HUES6 (cell line): ENCODE data around the gene VMP1.
A peak's percentile ranks its signal among the peaks of the same experiment; 100 is the strongest.

Experiments used
- H3K27ac ChIP-seq: 2 replicates; pipeline ENCODE4 v1.7.0; 2013; ENCODE audit warnings: low read depth, mild to moderate bottlenecking, low read length, inconsistent platforms
- H3K27me3 ChIP-seq: 2 replicates; pipeline ENCODE4 v1.6.1; 2013; ENCODE audit warnings: low read length; ENCODE audit not compliant: control insufficient read depth, insufficient read depth
- H3K36me3 ChIP-seq: 2 replicates; pipeline ENCODE4 v1.6.1; 2013; ENCODE audit warnings: low read length; ENCODE audit not compliant: control insufficient read depth, insufficient read depth
- H3K4me1 ChIP-seq: 2 replicates; pipeline ENCODE4 v1.6.1; 2013; ENCODE audit warnings: low read length; ENCODE audit not compliant: control insufficient read depth, insufficient read depth
- H3K4me3 ChIP-seq: 2 replicates; pipeline ENCODE4 v1.5.1; 2013; ENCODE audit warnings: low read depth, low read length
- H3K9ac ChIP-seq: one replicate; pipeline ENCODE4 v1.6.1; 2013; ENCODE audit warnings: mild to moderate bottlenecking, low read length
- H3K9me3 ChIP-seq: 2 replicates; pipeline ENCODE4 v1.6.1; 2013; ENCODE audit warnings: low read depth, low read length; ENCODE audit not compliant: control insufficient read depth, insufficient read depth

Gene VMP1

DNA sequence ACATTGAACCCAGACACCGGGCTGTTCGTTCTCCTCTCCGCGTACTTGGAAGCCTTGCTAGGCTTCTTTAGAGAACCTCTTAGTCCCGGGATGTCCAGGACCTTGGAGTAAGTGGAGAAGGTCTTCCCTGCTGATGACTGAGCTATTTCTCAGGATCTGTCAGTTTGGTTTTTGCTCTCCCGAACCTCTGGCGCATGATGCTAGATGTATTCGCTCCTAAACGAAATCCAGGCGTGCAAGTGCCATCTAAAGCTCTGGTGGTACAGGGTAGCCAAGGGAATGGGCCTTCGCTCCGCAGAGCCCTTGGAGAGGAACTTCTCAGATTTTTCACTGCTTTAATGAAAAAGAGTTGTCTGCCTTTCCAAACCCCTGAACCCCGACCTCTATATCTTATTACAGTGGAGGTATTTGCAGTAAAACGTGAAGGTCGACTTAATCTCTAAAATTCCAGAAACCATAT lies 547 bp downstream of the VMP1 start:
- peak overlapping the region; percentile 15; the same call in 1 of the 2 replicates for H3K27ac ChIP-seq

DNA sequence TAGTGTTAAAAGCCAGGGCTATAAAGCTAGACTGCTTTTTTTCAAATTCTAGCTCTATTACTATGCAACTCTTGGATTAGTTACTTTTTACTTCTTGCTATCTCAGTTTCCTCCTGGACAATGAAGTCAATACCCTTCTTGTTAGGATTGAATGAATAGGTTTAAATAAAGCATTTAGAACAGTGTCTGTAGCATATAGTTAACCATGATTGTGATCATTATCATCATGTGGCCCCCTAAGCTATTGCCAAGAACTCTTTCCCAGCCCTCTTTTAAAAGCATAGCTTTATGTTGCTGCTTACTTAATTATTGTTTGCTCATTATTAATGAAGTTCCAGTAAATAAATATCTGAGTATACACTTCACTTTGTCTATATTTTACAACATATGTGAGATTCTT lies 4.5 kb downstream of the VMP1 start:
- no peak overlapping the region for H3K27ac ChIP-seq
- H3K9me3 ChIP-seq: no peaks in the 10 kb centered on the region
- H3K9ac ChIP-seq: no peak overlapping the region
- no peaks in the 10 kb centered on the region for H3K36me3 ChIP-seq
- H3K27me3 ChIP-seq: no peaks in the 10 kb centered on the region
- H3K4me1 ChIP-seq: peaks cover 6% of the 10 kb centered on the region; the same call in 1 of the 2 replicates
- H3K4me3 ChIP-seq: no peak overlapping the region

More for the DNA sequence above, 547 bp downstream of the VMP1 start:
- peak overlapping the region; percentile 91 for H3K4me3 ChIP-seq
- H3K9me3 ChIP-seq: no peaks in the 10 kb centered on the region
- H3K36me3 ChIP-seq: peaks cover 3% of the 10 kb centered on the region; the same call in 1 of the 2 replicates
- H3K9ac ChIP-seq: peak overlapping the region; percentile 95
- no peaks in the 10 kb centered on the region for H3K27me3 ChIP-seq
- H3K4me1 ChIP-seq: peaks cover 10% of the 10 kb centered on the region; the same call in 1 of the 2 replicates

DNA sequence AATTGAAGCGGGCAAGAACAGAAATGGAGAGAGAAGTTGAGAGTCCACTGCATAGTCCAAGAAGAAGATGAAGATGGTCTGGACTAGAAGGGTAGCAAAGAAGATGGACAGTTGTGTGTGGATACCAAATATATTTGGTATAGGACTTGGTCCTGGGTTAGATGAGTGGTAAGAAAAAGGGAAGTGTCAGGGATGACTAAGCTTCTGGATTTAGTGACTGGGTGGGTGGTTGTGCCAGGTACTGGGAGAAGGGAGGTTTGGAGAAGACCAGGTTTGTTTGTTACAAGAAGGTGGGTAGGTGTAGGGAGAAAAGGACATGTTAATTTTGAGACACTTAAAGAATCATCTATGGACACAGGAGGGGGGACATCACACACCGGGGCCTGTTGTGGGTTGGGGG lies 5.4 kb downstream of the VMP1 start:
- Histone ChIP-seq H3K4me1 (peaks cover 6% of the 10 kb centered on the region; the same call in 1 of the 2 replicates), H3K4me3 (no peak overlapping the region), H3K27ac (no peak overlapping the region), H3K27me3 (no peaks in the 10 kb centered on the region), H3K9ac (no peak overlapping the region), H3K36me3 (no peaks in the 10 kb centered on the region), H3K9me3 (no peaks in the 10 kb centered on the region)

DNA sequence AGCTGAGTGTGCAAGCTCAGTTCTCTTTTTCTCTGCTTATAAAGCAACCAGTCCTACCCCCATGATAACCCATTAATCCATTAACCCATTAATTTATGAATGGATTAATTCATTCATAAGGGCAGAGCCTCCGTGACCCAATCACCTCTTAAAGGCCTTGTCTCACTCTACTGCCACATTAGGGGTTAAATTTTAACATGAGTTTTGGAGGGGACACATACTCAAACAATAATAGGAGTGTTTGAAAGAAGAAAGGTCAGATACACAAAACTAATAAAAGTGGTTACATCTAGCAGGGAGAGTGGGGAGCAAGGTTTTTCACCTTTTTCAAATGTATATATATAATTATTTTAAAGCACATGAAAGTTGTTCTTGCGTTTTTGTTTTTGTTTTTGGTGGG lies 6.8 kb downstream of the VMP1 start:
- H3K4me3 ChIP-seq: no peak overlapping the region
- H3K27ac ChIP-seq: no peak overlapping the region
- H3K9ac ChIP-seq: no peak overlapping the region
- H3K4me1 ChIP-seq: peaks cover under 1% of the 10 kb centered on the region; the same call in 1 of the 2 replicates
- H3K36me3 ChIP-seq: no peaks in the 10 kb centered on the region
- H3K27me3 ChIP-seq: no peaks in the 10 kb centered on the region
- H3K9me3 ChIP-seq: no peaks in the 10 kb centered on the region

DNA sequence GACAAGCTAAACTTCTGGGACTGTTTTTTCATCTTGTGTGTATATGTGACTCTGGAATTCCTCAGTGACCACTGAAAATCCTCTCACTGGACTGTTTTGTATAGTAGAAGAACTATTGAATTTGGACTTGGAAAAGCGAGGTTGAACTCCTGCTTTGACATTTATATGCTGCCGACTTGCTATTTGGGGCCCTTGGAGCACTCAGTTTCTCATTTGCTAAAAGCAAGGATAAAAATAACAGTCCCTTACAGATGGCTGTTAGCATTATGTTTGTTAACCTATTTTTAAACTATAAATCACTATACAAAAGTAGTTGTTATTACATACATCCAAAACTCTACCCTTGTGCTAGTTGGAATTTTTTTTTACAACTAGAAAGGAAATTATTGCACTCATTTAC lies 9.0 kb downstream of the VMP1 start:
- H3K4me1 ChIP-seq: no peaks in the 10 kb centered on the region
- H3K36me3 ChIP-seq: no peaks in the 10 kb centered on the region
- H3K9me3 ChIP-seq: no peaks in the 10 kb centered on the region
- H3K27ac ChIP-seq: no peak overlapping the region
- H3K27me3 ChIP-seq: no peaks in the 10 kb centered on the region
- no peak overlapping the region for H3K4me3 ChIP-seq
- no peak overlapping the region for H3K9ac ChIP-seq

DNA sequence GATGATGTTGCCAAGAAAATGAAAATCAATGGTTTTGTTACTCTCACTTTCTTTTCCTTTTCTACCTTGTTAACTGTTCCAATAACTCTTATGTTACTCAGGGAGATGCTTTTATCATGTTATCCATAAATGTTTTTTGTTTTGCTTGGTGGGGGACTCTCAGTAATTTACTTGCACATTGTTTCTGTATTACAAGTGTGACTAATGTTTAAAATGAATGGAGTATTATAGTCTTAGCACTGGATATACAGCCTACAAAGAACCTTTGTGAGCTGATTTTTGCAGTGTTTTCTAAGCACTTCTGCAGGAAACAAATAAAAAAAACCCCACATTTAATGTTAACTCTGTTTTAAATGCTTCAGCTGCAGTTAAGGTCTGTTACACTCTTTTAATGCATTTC lies 12.1 kb downstream of the VMP1 start:
- peaks cover 12% of the 10 kb centered on the region; the same call in 1 of the 2 replicates for H3K4me1 ChIP-seq
- no peak overlapping the region for H3K4me3 ChIP-seq
- no peaks in the 10 kb centered on the region for H3K36me3 ChIP-seq
- no peaks in the 10 kb centered on the region for H3K9me3 ChIP-seq
- no peak overlapping the region for H3K9ac ChIP-seq
- no peak overlapping the region for H3K27ac ChIP-seq
- H3K27me3 ChIP-seq: no peaks in the 10 kb centered on the region

DNA sequence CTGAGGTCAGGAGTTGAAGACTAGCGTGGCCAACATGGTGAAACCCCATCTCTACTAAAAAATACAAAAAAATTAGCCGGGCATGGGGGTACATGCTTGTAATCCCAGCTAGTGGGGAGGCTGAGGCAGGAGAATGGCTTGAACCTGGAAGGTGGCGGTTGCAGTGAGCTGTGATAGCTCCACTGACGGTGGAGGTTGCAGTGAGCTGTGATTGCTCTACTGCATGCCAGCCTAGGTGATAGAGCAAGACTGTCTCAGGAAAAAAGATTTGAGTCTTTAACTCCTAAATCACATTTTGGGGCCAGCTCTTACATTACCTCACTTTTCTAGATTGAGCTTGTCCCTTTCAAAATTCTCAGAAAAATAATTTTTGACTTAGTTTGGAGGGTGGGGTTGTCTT lies 15.2 kb downstream of the VMP1 start:
- Histone ChIP-seq H3K27me3 (no peaks in the 10 kb centered on the region), H3K9ac (no peak overlapping the region), H3K9me3 (no peaks in the 10 kb centered on the region), H3K4me3 (no peak overlapping the region), H3K27ac (no peak overlapping the region), H3K4me1 (peaks cover 12% of the 10 kb centered on the region; the same call in 1 of the 2 replicates), H3K36me3 (no peaks in the 10 kb centered on the region)

DNA sequence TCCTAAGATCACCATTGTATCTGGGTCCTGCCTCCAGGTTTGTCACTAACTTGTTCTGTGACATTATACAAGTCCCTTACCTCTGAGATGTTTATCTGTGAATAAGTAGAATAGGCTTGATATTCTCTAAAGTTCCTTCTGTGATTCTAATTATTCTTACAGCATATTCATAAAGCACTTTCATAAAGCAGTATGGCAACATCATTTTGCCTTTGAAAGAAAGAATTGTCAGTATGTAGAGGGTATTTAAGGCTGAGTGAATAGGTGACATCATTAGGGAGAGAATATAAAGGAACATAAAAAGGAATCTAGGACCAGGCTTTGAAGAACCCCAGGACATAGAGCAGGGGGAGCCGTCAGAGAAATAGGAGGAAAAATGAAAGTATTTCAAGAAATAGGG lies 15.6 kb downstream of the VMP1 start:
- Histone ChIP-seq H3K27me3 (no peaks in the 10 kb centered on the region), H3K9me3 (no peaks in the 10 kb centered on the region), H3K4me3 (no peak overlapping the region), H3K27ac (no peak overlapping the region), H3K36me3 (no peaks in the 10 kb centered on the region), H3K4me1 (peaks cover 12% of the 10 kb centered on the region; the same call in 1 of the 2 replicates), H3K9ac (no peak overlapping the region)

DNA sequence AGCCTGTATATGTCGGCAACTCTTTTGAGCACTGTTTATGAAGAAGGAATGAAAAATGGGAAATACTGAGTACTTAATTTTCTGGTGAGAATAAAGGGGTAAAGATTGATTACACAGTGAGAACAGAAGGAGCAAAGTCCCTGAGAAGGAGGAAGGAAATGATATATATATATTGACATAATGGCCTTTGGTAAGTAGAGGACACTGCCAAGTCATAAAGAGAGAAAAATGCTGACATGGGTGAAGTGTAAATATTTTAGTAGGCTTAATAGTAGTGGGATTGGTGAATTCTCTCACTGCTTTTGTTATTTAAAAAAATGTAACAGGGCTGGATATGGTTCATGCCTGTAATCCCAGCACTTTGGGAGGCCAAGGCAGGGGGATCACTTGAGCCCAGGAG lies 16.2 kb downstream of the VMP1 start:
- Histone ChIP-seq H3K27me3 (no peaks in the 10 kb centered on the region), H3K36me3 (no peaks in the 10 kb centered on the region), H3K9ac (no peak overlapping the region), H3K4me1 (peaks cover 12% of the 10 kb centered on the region; the same call in 1 of the 2 replicates), H3K9me3 (no peaks in the 10 kb centered on the region), H3K4me3 (no peak overlapping the region), H3K27ac (no peak overlapping the region)

DNA sequence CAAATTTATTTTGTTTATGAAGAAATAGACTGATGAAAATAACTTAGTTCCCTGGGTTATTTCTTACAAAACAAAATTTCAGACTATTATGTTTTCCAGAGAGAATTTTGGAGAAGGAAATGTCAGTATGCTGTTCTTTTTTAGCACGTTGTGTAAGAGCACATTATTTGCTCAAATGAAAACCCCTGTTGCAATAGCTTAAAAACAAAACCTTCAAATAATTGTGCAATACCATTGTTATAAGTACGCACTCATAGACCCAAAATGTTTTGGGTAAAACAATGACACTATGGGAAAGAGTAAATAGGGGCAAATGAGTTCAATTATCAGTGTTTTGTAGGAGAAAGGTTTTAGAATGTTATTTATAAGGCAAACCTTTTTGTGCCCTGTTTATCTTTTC lies 18.2 kb downstream of the VMP1 start:
- Histone ChIP-seq H3K27me3 (no peaks in the 10 kb centered on the region), H3K4me1 (peaks cover 12% of the 10 kb centered on the region; the same call in 1 of the 2 replicates), H3K9ac (no peak overlapping the region), H3K36me3 (no peaks in the 10 kb centered on the region), H3K4me3 (no peak overlapping the region), H3K27ac (no peak overlapping the region), H3K9me3 (no peaks in the 10 kb centered on the region)

DNA sequence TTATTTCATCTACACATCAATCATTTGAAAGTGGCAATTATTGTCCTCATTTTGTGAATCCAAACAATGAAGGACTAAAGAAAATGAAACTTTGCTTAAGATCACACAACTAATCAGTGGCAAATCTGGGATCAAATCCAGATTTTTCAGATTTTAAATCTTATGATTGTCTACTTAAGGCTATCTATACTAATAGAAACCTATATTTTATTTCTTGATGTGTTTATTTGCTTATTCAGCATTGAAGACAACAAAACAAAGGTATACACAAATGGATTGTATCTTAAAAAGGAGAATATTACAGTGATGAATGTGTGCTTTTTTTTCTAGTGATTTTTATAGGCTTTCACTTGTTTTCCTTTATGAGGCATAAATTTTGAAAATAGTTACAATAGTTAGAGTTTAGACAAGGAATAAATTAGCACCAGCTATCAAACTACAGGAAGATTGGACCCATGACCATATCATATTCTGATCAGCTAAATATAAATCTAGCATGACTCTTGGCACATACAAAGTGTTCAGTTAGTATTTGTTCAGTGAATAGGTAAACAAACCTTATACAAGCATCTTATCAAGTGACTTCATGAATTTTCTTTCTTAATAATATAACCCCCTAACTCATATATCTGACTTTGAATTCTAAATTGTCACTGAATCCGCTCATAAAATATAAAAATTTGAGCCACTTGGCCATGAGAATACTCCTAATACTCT lies 20.5 kb downstream of the VMP1 start:
- Histone ChIP-seq H3K27me3 (no peaks in the 10 kb centered on the region), H3K27ac (no peak overlapping the region), H3K4me3 (no peak overlapping the region), H3K4me1 (peaks cover 7% of the 10 kb centered on the region; the same call in 1 of the 2 replicates), H3K9ac (no peak overlapping the region), H3K36me3 (no peaks in the 10 kb centered on the region), H3K9me3 (no peaks in the 10 kb centered on the region)
